HS-5 (cell line): ENCODE data around the gene CAMK2B.

Experiments used
- DNase-seq: peaks from one replicate; pipeline ENCODE4 v3.0.0-alpha.2; 2012; ENCODE audit warnings: low read depth

Gene CAMK2B

DNA sequence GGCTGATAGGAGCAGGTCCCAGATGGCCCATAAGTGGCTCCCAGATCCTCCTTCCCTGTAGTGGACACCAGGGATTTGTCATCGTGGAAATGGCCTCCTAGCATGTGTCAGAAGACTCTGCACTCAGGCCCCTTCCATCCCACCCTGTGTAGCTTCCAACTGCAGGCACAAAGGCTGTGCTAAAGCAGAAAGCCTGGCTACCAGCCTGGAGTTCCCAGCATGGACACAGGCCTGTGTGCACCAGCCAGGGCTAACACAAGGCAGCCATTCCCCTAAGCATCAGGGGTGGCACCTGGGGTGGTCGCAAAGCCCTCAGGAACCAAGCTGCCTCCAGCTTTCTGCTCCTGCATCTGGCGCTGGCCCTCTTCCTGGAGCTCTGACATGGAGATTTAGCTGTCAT, 4.5 kb upstream of the CAMK2B start:
- DNase-seq = no peak

- DNase-seq = no peak
Measured at GRCh38 chr7:44329081-44329480, 3.7 kb upstream of the CAMK2B start.

GRCh38 chr7:44327981-44328380, 2.6 kb upstream of the CAMK2B start:
- DNase-seq = no peak

DNA sequence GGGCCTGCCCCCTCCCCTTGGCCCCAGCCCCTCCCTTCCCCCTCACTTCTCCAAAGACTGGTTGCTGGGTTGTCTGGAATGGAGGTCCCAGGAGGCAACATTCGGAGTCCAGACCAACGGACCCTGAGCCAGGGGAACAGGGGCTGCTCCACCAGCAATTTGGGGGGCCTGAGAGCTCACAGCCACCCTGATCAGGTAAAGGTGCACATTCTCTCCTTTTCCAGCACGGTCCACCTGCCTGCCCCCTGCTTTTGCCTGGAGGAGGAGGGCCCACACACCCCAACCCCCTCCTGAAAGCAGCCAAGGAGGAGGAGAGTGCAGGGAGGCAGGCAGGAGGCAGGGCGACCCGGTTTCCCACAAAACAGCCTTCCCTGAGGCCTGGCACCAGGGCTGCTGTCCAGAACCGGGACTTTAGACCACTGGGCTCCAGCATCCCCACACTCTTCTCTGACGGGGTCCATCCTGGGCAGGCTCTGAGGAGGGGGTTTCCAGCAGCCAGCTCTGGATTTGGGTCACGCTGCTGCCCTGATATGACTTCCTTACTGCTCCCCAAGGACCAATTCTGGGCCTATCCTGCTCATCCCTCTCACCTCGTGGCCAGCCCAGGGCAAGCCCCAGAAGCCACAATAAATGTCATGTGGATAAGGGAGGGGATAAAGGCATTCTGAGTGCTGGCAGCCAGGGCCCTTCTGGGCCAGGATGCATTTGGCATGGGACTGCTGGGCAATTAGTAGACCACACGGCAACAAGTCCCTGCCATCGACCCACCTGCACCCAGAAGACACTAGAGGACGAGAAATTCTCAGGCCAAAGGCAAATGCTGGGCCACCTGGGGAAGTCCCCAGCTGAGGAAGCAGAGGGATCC, 1.1 kb upstream of the CAMK2B start:
- DNase-seq = no peak

- no peak for DNase-seq
Measured at GRCh38 chr7:44325811-44326241, 432 bp upstream of the CAMK2B start.

GRCh38 chr7:44324481-44325200, 753 bp downstream of the CAMK2B start:
- no peak for DNase-seq

DNA sequence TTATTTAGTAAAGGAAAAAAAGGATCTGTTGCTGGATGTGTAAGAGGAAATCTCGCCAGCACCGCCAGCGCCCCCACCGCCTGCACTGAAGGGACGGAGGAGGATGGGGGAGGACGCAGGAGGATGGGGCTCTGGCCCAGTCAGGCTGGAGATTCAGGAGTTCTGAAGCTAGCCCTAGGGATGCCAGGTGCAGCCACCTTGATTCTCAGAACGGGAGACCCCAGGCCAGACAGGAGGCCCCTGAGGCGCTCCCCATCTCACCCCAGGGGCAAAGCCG, 1.3 kb downstream of the CAMK2B start:
- DNase-seq = no peak

DNA sequence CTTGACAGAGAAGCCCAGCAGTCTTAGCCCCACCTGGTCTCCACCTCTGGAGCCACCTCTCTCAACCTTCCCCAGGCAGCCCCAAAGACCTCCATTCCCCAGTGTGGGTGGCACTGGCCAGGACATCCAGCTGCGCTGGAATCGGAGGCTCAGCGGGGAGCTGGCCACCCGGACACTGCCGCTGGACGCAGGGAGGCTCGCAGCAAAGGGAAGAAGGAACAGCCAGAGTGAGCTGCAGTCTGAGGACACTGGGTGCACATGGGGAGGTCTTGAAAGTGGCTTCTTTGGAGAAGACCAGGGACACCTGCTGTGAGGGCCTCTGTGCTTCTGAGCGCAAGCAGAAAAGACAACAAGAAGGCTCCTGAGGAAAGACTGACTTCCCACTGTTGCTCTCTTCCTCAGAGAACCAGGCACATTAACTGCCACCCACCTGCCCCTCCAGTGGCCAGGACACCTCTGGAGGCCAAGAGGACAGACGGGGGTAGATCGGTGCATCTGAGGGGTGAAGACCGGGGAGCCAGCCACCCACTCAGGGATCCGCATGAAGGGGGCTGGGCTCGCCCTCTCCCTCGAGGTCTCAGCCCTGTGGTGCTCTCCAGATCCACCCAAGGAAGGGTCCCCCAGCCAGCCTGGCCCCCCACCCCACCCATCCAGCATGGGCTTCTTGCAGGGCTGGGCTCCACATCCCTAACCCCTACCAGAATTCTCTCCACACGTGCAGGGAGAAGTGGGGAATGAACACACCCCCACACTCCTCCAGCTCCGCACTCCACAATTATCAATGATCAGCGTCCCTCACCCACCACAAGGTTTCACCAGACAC, 1.8 kb downstream of the CAMK2B start:
- no peak for DNase-seq

DNA sequence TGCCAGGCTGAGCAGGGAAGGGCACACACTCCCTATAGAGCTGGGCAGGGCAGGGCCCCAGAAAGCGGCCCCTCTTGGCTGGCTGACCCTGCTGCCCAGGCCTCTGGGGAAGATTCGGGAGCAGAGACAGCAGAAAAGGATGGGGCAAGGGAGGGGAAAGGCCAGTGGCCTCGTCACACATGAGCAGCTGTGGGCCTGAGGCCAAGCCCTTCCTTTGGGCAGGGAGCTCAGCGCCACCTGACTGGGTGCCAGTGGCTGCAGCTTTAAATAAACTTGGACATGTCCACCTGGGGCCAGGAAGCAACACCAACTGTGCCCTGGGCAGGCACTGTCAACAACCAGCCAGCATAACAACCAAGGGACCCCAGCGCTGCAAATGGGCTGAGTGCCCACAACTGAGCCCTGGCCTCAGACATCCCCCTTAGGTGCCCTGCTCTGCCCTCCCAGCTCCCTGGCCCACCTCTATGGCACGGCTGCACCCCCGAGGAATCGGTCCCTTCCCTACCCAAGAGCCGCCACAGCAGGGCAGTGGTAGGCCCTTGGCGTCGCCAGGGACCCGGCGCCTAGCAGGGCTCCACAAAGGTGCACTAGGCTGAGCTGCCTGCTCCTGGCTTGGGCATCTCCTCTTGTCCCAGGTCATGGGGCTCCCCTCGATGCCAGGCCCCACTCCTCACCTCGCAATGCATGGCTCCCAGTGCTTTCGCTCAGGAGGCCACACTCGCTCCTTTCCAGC, 2.6 kb downstream of the CAMK2B start:
- DNase-seq = no peak

GRCh38 chr7:44321796-44322195, 3.6 kb downstream of the CAMK2B start:
- no peak for DNase-seq

GRCh38 chr7:44320794-44321371, 4.5 kb downstream of the CAMK2B start:
- DNase-seq = no peak

DNA sequence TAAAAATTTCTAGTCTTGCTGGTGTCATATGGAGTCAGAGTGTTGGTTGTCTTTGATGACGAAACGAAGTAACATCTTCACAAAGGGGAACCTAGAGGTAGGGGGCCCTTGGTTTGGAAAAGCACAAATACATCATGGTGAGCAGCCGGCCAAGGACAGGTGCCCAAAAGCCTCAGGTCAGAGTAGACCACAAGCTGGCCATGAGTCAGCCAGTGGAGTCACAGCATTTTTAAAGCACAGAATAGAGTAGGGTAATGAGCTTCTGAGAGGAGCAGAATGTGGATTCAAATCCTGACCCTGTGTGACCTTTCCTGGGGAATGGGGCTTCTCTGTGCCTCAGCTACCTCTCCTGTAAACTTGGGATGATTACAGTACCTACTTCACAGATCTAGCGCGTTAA, 5.3 kb downstream of the CAMK2B start:
- no peak for DNase-seq

DNA sequence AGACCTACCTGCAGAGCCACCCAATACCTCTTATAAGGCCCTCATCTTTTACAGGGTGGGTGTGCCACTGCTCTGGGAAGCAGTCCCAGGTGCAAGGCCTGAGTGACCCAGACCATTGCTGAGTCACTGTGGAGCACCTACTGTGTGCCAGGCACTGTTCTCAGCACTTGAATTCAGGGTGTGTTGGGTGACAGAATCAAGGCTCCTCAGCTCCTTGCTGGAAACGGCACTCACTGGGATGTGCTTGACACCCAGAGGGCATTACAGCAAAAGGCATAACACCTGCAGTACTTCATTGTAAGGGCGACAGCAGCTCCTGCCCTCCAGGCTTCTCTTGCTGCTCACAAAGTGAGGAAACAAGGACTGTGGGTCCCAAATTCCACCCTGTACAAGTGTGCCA, 7.1 kb downstream of the CAMK2B start:
- no peak for DNase-seq

GRCh38 chr7:44315301-44315903, 10.0 kb downstream of the CAMK2B start:
- no peak for DNase-seq

- no peak for DNase-seq
Measured at GRCh38 chr7:44313621-44314031, 11.8 kb downstream of the CAMK2B start.

- no peak for DNase-seq
Measured at GRCh38 chr7:44313016-44313415, 12.4 kb downstream of the CAMK2B start.

- no peak for DNase-seq
Measured at GRCh38 chr7:44311561-44312495, 13.6 kb downstream of the CAMK2B start.

GRCh38 chr7:44310221-44310848, 15.1 kb downstream of the CAMK2B start:
- no peak for DNase-seq

GRCh38 chr7:44309271-44310091, 15.9 kb downstream of the CAMK2B start:
- no peak for DNase-seq
